ENCODE data around the gene CHST11. TPM values are rescaled to one million over a fixed set of nuclear protein-coding genes. Genes with fewer than 3 reads are reported as not detected.

The CHST11 gene
- 10 to 100 TPM; 12.5 to 16.4 (median 15.5) TPM for total RNA-seq

- Histone ChIP-seq H3K4me3 (peak within 1 kb of the TSS; percentile 75 to 89 (median 86)), H3K27ac (peak within 1 kb of the TSS; percentile 73 to 86), H3K27me3 (no peaks in the 10 kb centered on the region), H3K36me3 (no peaks in the 10 kb centered on the region), H3K4me1 (no peaks in the 10 kb centered on the region), H3K9me3 (no peaks in the 10 kb centered on the region)
- peak in 1 of 3 donors; percentile 26 for TF ChIP-seq CTCF (IDR thresholded peaks at IDR 0.05)
- TF ChIP-seq POLR2AphosphoS5 (IDR thresholded peaks at IDR 0.05): peak in 2 of 3 donors; percentile 16 to 31
- TF ChIP-seq POLR2A (IDR thresholded peaks at IDR 0.05): no peak
- peak in 1 of 2 donors; percentile 39 for DNase-seq (ENCODE audit: low spot score in 2 of 2)
- intact Hi-C loops (cut with DNase I; ENCODE audit: low total_unique reads): no loop called here
Measured at GRCh38 chr12:104456417-104456949, at the start of gene CHST11. Gene CHST11 (plus strand): TSS chr12:104456948.

- Histone ChIP-seq H3K27ac (no peak overlapping the region), H3K4me1 (no peaks in the 10 kb centered on the region), H3K27me3 (no peaks in the 10 kb centered on the region), H3K36me3 (no peaks in the 10 kb centered on the region), H3K9me3 (peaks cover 0 to 6% of the 10 kb centered on the region in 2 donors), H3K4me3 (no peak overlapping the region)
- no peak for DNase-seq (ENCODE audit: low spot score in 2 of 2)
- intact Hi-C loops (cut with DNase I; ENCODE audit: low total_unique reads): no loop called here
- TF ChIP-seq POLR2A (IDR thresholded peaks at IDR 0.05) (no peak), CTCF (IDR thresholded peaks at IDR 0.05) (no peak), POLR2AphosphoS5 (IDR thresholded peaks at IDR 0.05) (no peak)
Measured at GRCh38 chr12:104407438-104407837, 49.3 kb upstream of the CHST11 start.

- Histone ChIP-seq H3K4me3 (no peak overlapping the region), H3K36me3 (no peaks in the 10 kb centered on the region), H3K9me3 (peaks cover 0 to 6% of the 10 kb centered on the region in 2 donors), H3K27ac (no peak overlapping the region), H3K4me1 (no peaks in the 10 kb centered on the region), H3K27me3 (no peaks in the 10 kb centered on the region)
- no peak for TF ChIP-seq POLR2AphosphoS5 (IDR thresholded peaks at IDR 0.05)
- no peak for TF ChIP-seq CTCF (IDR thresholded peaks at IDR 0.05)
- TF ChIP-seq POLR2A (IDR thresholded peaks at IDR 0.05): no peak
- no peak for DNase-seq (ENCODE audit: low spot score in 2 of 2)
- intact Hi-C loops (cut with DNase I; ENCODE audit: low total_unique reads): no loop called here
Measured at GRCh38 chr12:104407922-104408321, 48.8 kb upstream of the CHST11 start.

- no peak for DNase-seq (ENCODE audit: low spot score in 2 of 2)
- no peak for TF ChIP-seq CTCF (IDR thresholded peaks at IDR 0.05)
- TF ChIP-seq POLR2A (IDR thresholded peaks at IDR 0.05): no peak
- no peak for TF ChIP-seq POLR2AphosphoS5 (IDR thresholded peaks at IDR 0.05)
- H3K27ac ChIP-seq: no peak overlapping the region
- intact Hi-C loops (cut with DNase I; ENCODE audit: low total_unique reads): no loop called here
- no peak overlapping the region for H3K4me3 ChIP-seq
- no peaks in the 10 kb centered on the region for H3K27me3 ChIP-seq
- H3K36me3 ChIP-seq: no peaks in the 10 kb centered on the region
- H3K9me3 ChIP-seq: peaks cover 0 to 6% of the 10 kb centered on the region in 2 donors
- H3K4me1 ChIP-seq: no peaks in the 10 kb centered on the region
Measured at GRCh38 chr12:104410326-104410725, 46.4 kb upstream of the CHST11 start.

- Histone ChIP-seq H3K36me3 (no peaks in the 10 kb centered on the region), H3K27me3 (no peaks in the 10 kb centered on the region), H3K9me3 (peaks cover 0 to 6% of the 10 kb centered on the region in 2 donors), H3K4me1 (no peaks in the 10 kb centered on the region), H3K27ac (no peak overlapping the region), H3K4me3 (no peak overlapping the region)
- intact Hi-C loops (cut with DNase I; ENCODE audit: low total_unique reads): no loop called here
- TF ChIP-seq POLR2A (IDR thresholded peaks at IDR 0.05) (no peak), CTCF (IDR thresholded peaks at IDR 0.05) (no peak), POLR2AphosphoS5 (IDR thresholded peaks at IDR 0.05) (no peak)
- no peak for DNase-seq (ENCODE audit: low spot score in 2 of 2)
Measured at GRCh38 chr12:104410786-104411185, 46.0 kb upstream of the CHST11 start.

Measured in breast epithelium (tissue), 4 donors.